ENCODE data around the gene RHOD. TPM values are rescaled to one million over a fixed set of nuclear protein-coding genes. Genes with fewer than 3 reads are reported as not detected.

RHOD gene
- total RNA-seq, 1 donor from 2014 or later = 82.6 TPM

DNA sequence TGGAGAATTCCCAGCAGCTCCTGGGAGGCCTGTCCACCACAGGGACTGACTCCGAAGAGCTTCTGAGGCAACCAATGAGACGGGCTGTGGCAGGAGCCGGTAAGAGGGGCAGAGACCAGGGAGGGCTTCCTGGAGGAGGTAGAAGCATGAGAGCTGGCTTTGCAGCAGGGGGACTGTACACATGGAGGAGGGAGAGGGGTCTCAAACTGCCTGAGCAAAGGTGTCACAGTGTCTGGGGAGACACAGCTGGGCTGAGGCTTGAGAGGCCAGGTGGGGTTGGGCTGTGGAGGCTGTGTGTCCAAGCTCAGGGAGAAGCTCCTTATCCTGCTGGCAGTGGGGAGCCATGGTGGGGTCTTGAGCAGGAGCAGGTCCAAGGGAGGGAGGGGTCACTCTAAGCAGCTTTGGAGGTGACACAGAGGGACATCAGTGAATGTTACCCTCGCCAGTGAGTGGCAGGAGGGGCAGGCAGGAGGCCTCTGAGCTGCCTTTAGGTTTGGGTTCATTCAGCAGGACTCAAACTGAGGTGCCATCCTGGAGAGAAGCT is 4.6 kb upstream of the RHOD start:
- no peak overlapping the region for H3K4me3 ChIP-seq
- no peaks in the 10 kb centered on the region for H3K27me3 ChIP-seq
- peaks cover 11 to 26% of the 10 kb centered on the region in 2 donors for H3K4me1 ChIP-seq
- H3K9me3 ChIP-seq = no peaks in the 10 kb centered on the region
- no peaks in the 10 kb centered on the region for H3K36me3 ChIP-seq
- TF ChIP-seq, protein P1, sequence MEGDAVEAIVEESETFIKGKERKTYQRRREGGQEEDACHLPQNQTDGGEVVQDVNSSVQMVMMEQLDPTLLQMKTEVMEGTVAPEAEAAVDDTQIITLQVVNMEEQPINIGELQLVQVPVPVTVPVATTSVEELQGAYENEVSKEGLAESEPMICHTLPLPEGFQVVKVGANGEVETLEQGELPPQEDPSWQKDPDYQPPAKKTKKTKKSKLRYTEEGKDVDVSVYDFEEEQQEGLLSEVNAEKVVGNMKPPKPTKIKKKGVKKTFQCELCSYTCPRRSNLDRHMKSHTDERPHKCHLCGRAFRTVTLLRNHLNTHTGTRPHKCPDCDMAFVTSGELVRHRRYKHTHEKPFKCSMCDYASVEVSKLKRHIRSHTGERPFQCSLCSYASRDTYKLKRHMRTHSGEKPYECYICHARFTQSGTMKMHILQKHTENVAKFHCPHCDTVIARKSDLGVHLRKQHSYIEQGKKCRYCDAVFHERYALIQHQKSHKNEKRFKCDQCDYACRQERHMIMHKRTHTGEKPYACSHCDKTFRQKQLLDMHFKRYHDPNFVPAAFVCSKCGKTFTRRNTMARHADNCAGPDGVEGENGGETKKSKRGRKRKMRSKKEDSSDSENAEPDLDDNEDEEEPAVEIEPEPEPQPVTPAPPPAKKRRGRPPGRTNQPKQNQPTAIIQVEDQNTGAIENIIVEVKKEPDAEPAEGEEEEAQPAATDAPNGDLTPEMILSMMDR (IDR thresholded peaks at IDR 0.05) = no peak
- no peak overlapping the region for H3K27ac ChIP-seq
- DNase-seq (ENCODE audit: low spot score in 2 of 2) = no peak
- intact Hi-C loops (cut with DNase I) = no loop called here

DNA sequence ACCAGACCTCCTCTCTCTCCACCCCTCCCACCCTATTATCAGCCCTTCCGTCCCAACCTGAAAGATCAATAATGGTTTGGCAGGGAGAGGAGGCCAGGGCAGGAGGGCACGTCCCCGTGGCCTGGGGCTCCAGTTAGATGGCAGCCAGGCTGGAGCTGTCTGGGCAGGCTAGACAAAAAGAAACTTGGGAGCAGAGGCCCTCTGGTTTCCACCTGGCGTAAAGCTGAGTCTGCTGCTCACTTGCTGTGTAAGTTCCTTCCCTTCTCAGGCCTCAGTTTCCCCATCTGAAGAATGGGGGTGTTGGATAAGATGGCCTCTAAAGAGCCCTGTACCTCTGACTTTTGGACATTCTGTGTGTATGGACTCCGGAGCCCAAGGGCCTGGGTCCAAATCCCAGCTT is 3.8 kb upstream of the RHOD start:
- Histone ChIP-seq H3K4me1 (peaks cover 11 to 27% of the 10 kb centered on the region in 2 donors), H3K27ac (no peak overlapping the region), H3K27me3 (no peaks in the 10 kb centered on the region), H3K9me3 (no peaks in the 10 kb centered on the region), H3K36me3 (no peaks in the 10 kb centered on the region), H3K4me3 (no peak overlapping the region)
- TF ChIP-seq, protein P1 (IDR thresholded peaks at IDR 0.05) = no peak
- intact Hi-C loops (cut with DNase I) = no loop called here
- DNase-seq (ENCODE audit: low spot score in 2 of 2) = no peak

DNA sequence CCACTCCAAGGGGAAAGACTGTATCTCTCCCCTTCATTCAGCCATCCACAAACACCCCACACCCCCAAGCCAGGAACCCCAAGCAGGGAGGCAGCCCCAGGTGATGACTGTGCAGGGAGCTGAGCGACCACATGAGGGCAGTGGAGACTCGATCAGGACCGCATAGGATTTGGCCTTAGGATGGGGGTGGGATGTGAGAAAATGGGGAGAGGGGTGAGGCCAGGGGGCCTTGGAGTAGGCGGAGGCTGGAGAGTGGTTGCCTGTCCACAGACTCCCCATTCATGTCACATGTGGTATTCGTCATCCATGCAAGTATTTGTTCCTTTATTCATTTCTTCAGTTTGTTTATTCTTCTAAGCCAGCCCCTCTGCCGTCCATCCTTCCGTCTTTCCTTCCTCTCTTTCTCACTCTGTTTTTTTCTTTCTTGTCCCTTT is 2.7 kb upstream of the RHOD start:
- Histone ChIP-seq H3K27me3 (no peaks in the 10 kb centered on the region), H3K9me3 (no peaks in the 10 kb centered on the region), H3K4me1 (peaks cover 11 to 27% of the 10 kb centered on the region in 2 donors), H3K4me3 (no peak overlapping the region), H3K36me3 (no peaks in the 10 kb centered on the region), H3K27ac (peak overlapping the region; percentile 81 to 89)
- intact Hi-C loops (cut with DNase I) = loop anchor here (1.0 kb wide), 1 partner anchor 96 kb away; the partner anchor contains the start of gene PC
- no peak for DNase-seq (ENCODE audit: low spot score in 2 of 2)
- TF ChIP-seq, protein P1 (IDR thresholded peaks at IDR 0.05) = peak; percentile 35 to 74 (median 59)

DNA sequence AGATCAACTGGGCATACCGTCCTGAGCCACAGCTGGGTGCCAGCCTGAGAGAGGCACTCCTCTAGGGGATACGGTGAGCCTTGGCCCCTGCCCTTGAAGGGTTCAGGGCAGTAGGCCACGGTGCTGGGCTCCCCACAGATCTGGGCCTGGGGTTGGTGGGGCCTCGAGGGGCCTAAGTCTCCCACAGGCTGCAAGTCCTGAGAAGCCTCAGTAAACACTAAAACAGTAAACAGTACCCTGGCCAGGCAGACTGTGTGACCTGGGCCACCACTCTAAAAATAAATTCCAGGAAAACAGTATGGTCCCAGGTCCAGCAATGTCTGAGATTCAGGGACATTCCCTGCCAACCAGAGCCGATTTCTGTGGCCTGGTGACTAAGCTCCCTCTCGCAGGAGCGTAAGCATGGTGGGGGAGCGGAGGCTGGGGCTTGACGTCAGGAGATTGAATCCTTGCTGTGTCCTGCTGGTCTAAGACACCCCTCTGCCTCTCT is 2.3 kb upstream of the RHOD start:
- Histone ChIP-seq H3K27me3 (no peaks in the 10 kb centered on the region), H3K27ac (peak overlapping the region; percentile 81 to 89), H3K36me3 (no peaks in the 10 kb centered on the region), H3K4me1 (peaks cover 11 to 27% of the 10 kb centered on the region in 2 donors), H3K9me3 (no peaks in the 10 kb centered on the region), H3K4me3 (no peak overlapping the region)
- intact Hi-C loops (cut with DNase I) = loop anchor here (1.0 kb wide), 1 partner anchor 96 kb away; the partner anchor contains the start of gene PC
- TF ChIP-seq, protein P1 (IDR thresholded peaks at IDR 0.05) = no peak
- peak; percentile 44 to 82 for DNase-seq (ENCODE audit: low spot score in 2 of 2)

DNA sequence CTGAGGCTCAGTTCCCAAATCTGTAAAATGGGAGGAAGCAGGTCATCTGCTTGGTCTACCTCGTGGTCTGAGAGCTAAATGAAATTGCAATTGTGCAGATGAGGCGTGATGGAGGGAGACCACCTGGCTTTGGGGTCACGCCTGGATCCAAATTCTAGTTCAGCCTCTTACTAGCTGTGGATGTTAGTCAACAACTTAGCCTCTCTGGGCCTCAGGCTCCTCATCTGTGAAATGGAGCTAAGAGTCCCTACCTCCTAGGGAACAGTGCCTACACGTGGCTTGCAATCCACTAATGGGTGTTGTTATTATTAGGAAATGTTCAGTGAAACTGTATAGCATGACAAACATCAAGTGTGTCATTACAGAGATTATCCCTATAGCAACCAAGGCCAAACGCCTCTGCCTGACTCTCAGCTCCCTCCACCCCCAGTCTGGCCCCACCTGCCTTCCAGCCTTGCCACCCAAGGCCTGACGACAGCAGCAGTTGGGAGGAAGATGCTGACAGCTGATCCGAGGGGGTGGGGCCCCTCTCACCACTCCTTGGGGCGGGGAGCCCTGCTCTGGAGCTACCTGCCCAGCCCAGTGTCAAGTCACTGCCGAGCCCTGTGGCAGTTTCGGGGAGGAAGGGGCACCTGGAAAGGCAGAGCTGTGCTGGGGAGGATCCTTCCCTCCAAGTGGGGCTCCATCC is 1.7 kb upstream of the RHOD start:
- H3K27ac ChIP-seq = peak overlapping the region; percentile 81 to 89

More for the DNA sequence above, 1.7 kb upstream of the RHOD start:
- no peak overlapping the region for H3K4me3 ChIP-seq
- TF ChIP-seq, protein P1 (IDR thresholded peaks at IDR 0.05) = no peak
- no peaks in the 10 kb centered on the region for H3K36me3 ChIP-seq
- H3K27me3 ChIP-seq = no peaks in the 10 kb centered on the region
- no peak for DNase-seq (ENCODE audit: low spot score in 2 of 2)
- H3K9me3 ChIP-seq = no peaks in the 10 kb centered on the region
- peaks cover 11 to 27% of the 10 kb centered on the region in 2 donors for H3K4me1 ChIP-seq
- intact Hi-C loops (cut with DNase I) = loop anchor here (1.0 to 5.0 kb wide), 2 partner anchors 83 to 97 kb away; partner anchors contain the start of gene PC
